Parathyroid adenoma (tissue), 2 donors: ENCODE data around the gene YEATS2.

Experiments used
- H2AFZ ChIP-seq: fragments of 300-600 bp; sonication (generic); one replicate; pipeline ENCODE4 v1.7.0; 2017; ENCODE audit warnings: antibody characterized with exemption, mild to moderate bottlenecking
- H3K27ac ChIP-seq: fragments of 300-600 bp; sonication (generic); one replicate; pipeline ENCODE4 v1.7.0; 2017
- H3K27me3 ChIP-seq: fragments of 300-600 bp; sonication (generic); one replicate; pipeline ENCODE4 v1.7.0; 2017; ENCODE audit warnings: low read length; ENCODE audit not compliant: control insufficient read depth, insufficient read depth
- H3K36me3 ChIP-seq: fragments of 300-600 bp; sonication (generic); one replicate; pipeline ENCODE4 v1.7.0; 2017; ENCODE audit warnings: low read length; ENCODE audit not compliant: control insufficient read depth, insufficient read depth
- H3K4me1 ChIP-seq: fragments of 300-600 bp; sonication (generic); one replicate; pipeline ENCODE4 v1.7.0; 2017; ENCODE audit warnings: control low read depth
- H3K4me2 ChIP-seq: fragments of 300-600 bp; sonication (generic); one replicate; pipeline ENCODE4 v1.7.0; 2017; ENCODE audit warnings: low read length
- H3K4me3 ChIP-seq: fragments of 300-600 bp; sonication (generic); one replicate; pipeline ENCODE4 v1.7.0; 2017; ENCODE audit warnings: low read depth, low read length
- H3K79me2 ChIP-seq: fragments of 300-600 bp; sonication (generic); one replicate; pipeline ENCODE4 v1.7.0; 2017; ENCODE audit warnings: control low read depth
- H3K9ac ChIP-seq: fragments of 300-600 bp; sonication (generic); one replicate; pipeline ENCODE4 v1.7.0; 2017; ENCODE audit warnings: mild to moderate bottlenecking
- H3K9me3 ChIP-seq: fragments of 300-600 bp; sonication (generic); one replicate; pipeline ENCODE4 v1.7.0; 2017; ENCODE audit warnings: low read length; ENCODE audit not compliant: control insufficient read depth
- CTCF ChIP-seq: fragments of 300-600 bp; sonication (generic); IDR thresholded peaks from one replicate; pipeline ENCODE4 v1.7.0; 2017; ENCODE audit warnings: antibody characterized with exemption, mild to moderate bottlenecking
- donor health status: primary hyperparathyroidism.

YEATS2 gene

GRCh38 chr3:183690402-183690995, 7.1 kb upstream of the YEATS2 start:
- Histone ChIP-seq H2AFZ (no peak overlapping the region), H3K36me3 (no peaks in the 10 kb centered on the region), H3K27ac (no peak overlapping the region), H3K4me2 (no peak overlapping the region), H3K9ac (no peak overlapping the region), H3K4me3 (no peak overlapping the region), H3K4me1 (no peaks in the 10 kb centered on the region), H3K79me2 (no peaks in the 10 kb centered on the region), H3K27me3 (no peaks in the 10 kb centered on the region), H3K9me3 (no peaks in the 10 kb centered on the region)
- TF ChIP-seq CTCF: no peak

- H3K9me3 ChIP-seq: no peaks in the 10 kb centered on the region
- no peaks in the 10 kb centered on the region for H3K36me3 ChIP-seq
- H2AFZ ChIP-seq: no peak overlapping the region
- H3K4me2 ChIP-seq: no peak overlapping the region
- no peaks in the 10 kb centered on the region for H3K79me2 ChIP-seq
- no peak overlapping the region for H3K9ac ChIP-seq
- no peak overlapping the region for H3K4me3 ChIP-seq
- H3K4me1 ChIP-seq: no peaks in the 10 kb centered on the region
- no peak for TF ChIP-seq CTCF
- H3K27ac ChIP-seq: no peak overlapping the region
- no peaks in the 10 kb centered on the region for H3K27me3 ChIP-seq
Measured at GRCh38 chr3:183692436-183692835, 5.2 kb upstream of the YEATS2 start.

GRCh38 chr3:183695569-183696364, 1.8 kb upstream of the YEATS2 start:
- Histone ChIP-seq H3K27me3 (no peaks in the 10 kb centered on the region), H3K27ac (no peak overlapping the region), H3K79me2 (no peaks in the 10 kb centered on the region), H3K4me2 (no peak overlapping the region), H3K9ac (no peak overlapping the region), H3K4me1 (peaks cover 4% of the 10 kb centered on the region), H3K9me3 (no peaks in the 10 kb centered on the region), H2AFZ (no peak overlapping the region), H3K4me3 (no peak overlapping the region), H3K36me3 (no peaks in the 10 kb centered on the region)
- TF ChIP-seq CTCF: no peak

GRCh38 chr3:183697123-183697609, 431 bp upstream of the YEATS2 start:
- Histone ChIP-seq H3K9ac (no peak overlapping the region), H3K4me3 (peak overlapping the region; percentile 52)

More at GRCh38 chr3:183697123-183697609, 431 bp upstream of the YEATS2 start:
- no peaks in the 10 kb centered on the region for H3K27me3 ChIP-seq
- H3K4me1 ChIP-seq: peaks cover 4% of the 10 kb centered on the region
- H3K9me3 ChIP-seq: no peaks in the 10 kb centered on the region
- peak overlapping the region; percentile 26 for H3K27ac ChIP-seq
- H3K4me2 ChIP-seq: peak overlapping the region; percentile 70
- H3K79me2 ChIP-seq: peaks cover 3% of the 10 kb centered on the region
- TF ChIP-seq CTCF: no peak
- H2AFZ ChIP-seq: peak overlapping the region; percentile 79
- no peaks in the 10 kb centered on the region for H3K36me3 ChIP-seq
